HG02763 (cell line): ENCODE results near the gene SCN3A.

Experiments
- ATAC-seq: cut with Tn5 transposase; IDR thresholded peaks from one replicate; pipeline ENCODE4 v1.9.1; 2021; ENCODE audit warnings: mild to moderate bottlenecking, moderate library complexity; ENCODE audit not compliant: unreplicated experiment

Gene SCN3A

DNA sequence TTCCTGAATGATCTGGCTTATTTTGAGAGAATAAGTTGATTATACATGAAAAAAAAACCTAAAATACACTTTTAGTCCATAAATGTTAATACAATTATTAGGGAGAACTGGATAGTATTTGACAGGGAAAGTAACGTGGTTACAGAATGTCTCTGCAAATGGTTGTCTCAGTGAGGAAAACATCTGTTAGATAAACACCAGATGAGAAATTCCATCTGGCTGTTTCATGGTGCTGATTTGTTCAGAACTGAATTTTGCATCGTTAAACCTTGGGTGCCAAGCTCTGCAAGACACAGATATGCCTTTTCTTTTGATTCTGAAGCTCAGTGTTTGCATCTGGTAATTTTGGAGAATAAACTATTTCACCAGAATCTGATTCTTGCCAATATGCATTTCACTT, 90.4 kb downstream of the SCN3A start:
- ATAC-seq, result no peak

DNA sequence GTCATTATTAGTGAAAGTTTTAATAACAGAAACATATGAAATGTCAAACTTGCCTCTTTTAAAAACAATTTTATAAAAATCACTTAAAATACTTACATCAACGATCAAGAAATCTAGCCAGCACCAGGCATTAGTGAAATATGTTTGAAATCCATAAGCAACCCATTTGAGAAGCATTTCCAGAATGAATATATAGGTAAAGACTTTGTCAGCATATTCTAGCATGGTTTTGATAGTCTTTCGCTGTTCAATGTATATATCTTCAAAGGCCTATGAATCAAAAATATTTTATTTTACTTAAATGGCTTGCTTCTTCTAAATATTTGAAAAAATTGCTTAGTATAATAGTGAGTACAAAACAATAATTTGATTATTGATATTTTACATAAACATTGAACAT, 91.1 kb downstream of the SCN3A start:
- no peak for ATAC-seq

- no peak for ATAC-seq
These were observed 91.7 kb downstream of the SCN3A start for GRCh38 chr2:165112133-165112573.

DNA sequence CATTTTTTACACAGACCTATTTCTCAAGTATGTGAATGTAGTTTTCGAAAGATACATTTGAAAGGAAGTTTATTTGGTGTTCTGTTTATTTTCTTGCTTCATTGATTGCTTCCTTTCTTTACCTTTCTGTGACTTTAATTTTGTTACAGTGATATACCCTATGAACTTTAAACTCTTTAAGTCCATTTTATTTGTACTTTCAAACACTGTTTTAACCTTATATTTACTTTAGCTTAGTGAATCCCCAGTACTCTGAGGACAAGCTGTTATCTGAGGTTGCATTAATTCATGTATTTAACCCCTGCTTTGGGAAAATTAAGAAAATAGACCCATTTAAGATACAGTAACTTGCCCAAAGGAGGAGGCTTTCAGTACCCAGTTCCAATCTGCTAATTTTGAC, 93.5 kb downstream of the SCN3A start:
- no peak for ATAC-seq

- no peak for ATAC-seq
These were observed 93.9 kb downstream of the SCN3A start for GRCh38 chr2:165109915-165110314.

DNA sequence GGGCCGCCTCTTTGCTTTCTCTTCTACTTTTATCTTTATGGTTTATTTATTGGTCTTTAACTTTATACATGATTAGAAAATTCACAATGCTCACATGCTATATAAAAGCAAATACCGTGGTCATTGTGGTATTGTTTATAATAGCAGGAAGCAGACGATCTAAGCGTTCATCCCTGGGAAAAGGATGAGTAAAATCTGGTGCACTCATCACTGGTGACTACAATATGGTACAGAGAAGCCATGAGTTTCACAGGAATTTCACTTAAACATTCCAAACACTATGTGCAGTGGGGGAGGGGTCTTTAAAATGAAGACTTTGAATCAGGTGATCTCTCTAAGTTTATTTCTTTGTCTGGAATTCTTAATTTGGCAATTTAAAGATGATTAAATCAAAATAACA, 97.9 kb downstream of the SCN3A start:
- ATAC-seq, result no peak

- ATAC-seq, result no peak
These were observed 115.6 kb downstream of the SCN3A start for GRCh38 chr2:165087933-165088901.

- ATAC-seq, result no peak
These were observed 117.5 kb downstream of the SCN3A start for GRCh38 chr2:165086337-165086736.

- no peak for ATAC-seq
These were observed 120.5 kb downstream of the SCN3A start for GRCh38 chr2:165083326-165083725.

DNA sequence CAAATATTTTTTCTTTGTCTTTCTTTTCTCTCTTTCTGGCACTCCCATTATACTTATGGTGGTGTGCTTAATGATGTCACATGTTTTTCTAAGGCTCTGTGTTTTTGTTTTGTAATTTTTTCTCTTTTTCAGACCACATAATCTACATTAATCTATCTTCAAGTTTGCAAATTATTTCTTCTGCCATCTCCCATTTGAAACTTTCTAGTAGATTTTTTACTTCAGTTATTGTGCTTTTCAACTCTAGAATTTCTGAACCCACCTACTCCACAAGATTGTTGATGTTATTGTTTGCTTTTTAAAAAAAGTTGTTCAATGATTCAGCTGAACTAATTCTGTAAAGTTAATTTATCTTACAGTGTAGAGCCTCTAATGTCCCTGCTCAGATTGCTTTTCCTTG, 121.4 kb downstream of the SCN3A start:
- no peak for ATAC-seq

- ATAC-seq, result no peak
These were observed 122.6 kb downstream of the SCN3A start for GRCh38 chr2:165081276-165081675.

DNA sequence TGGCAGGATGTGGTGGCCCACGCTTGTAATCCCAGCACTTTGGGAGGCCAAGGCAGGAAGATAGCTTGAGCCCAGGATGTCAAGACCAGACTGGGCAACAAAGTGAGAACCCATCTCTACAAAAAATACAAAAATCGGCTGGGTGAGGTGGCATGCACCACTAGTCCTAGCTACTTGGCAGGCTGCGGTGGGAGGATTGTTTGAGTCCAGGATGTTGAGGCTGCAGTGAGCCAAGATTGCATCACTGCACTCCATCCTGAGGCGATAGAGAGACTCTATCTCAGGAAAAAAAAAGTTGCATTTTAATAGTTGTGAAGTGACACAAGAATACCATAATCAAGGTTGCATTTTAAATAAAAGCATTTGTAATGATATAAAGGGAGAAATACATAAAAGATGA, 124.4 kb downstream of the SCN3A start:
- no peak for ATAC-seq

DNA sequence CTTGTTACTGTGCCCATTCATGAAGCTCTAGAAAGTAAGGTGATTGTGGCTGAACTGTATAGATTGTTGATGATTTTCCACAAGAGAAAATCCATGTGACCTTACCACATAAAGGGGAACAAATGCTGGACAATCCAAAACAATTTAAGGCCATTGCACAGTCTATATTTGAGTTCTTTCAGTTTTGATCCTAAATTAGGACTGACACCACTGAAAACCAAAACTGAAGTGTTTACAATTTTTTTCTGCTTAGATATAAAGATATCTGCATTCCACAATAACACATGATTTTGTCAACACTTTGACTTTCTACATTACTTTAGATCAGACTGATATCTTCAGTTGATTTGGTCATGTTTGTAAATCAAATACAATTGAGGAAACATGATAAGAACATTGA, 124.9 kb downstream of the SCN3A start:
- no peak for ATAC-seq

- ATAC-seq, result no peak
These were observed 129.0 kb downstream of the SCN3A start for GRCh38 chr2:165074884-165075283.

GRCh38 chr2:165074323-165074722, 129.5 kb downstream of the SCN3A start:
- ATAC-seq, result no peak

- no peak for ATAC-seq
These were observed 133.8 kb downstream of the SCN3A start for GRCh38 chr2:165070076-165070475.

DNA sequence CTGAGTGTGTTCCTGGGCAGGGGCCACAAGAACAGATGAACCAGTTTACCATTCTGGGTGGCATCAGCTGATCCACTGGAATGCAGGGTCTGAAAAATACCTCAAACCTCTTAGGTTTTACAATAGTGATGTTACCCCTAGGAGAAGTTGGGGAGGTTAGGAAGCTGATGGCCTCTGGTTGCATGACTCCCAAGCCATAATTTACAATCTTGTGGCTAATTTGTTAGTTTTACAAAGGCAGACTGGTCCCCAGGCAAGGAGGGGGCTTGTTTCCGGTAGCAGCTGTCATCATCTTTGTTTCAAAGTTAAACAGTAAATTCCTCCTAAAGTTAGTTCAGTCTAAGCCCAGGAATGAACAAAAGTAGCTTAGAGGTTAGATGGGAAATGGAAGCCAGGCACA, 134.7 kb downstream of the SCN3A start:
- ATAC-seq, result no peak

DNA sequence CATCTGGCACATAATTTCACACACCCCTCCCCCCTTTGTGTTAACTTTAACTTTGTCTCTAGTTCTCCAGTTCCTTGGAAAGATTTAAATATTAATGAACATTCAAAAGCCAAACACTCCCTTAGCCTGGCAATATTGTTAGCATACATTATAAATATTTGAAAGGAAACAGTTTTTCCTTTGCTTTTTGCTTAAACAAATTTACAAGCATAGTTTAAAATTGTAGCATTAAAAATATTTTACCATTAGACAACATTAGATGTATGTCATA, 135.4 kb downstream of the SCN3A start:
- ATAC-seq, result no peak

- ATAC-seq, result no peak
These were observed 136.0 kb downstream of the SCN3A start for GRCh38 chr2:165067643-165068486.

- ATAC-seq, result no peak
These were observed 139.1 kb downstream of the SCN3A start for GRCh38 chr2:165064743-165065142.

GRCh38 chr2:165060411-165060810, 143.4 kb downstream of the SCN3A start:
- ATAC-seq, result no peak
